HG03354 (cell line): ENCODE measurements around the gene ZNF415.
"Not testable (repeated sequence)": the region's sequence is repeated elsewhere in the genome, so short reads cannot be mapped to it uniquely, and the experiment has no call there.

Source experiments
- ATAC-seq: cut with Tn5 transposase; IDR thresholded peaks from one replicate; pipeline ENCODE4 v1.9.1; 2021; ENCODE audit warnings: mild to moderate bottlenecking; ENCODE audit not compliant: unreplicated experiment, poor library complexity, severe bottlenecking

ZNF415 gene

GRCh38 chr19:53132141-53132991, at the start of gene ZNF415:
Gene ZNF415, minus strand, starts transcription at chr19:53132910. Its CDS starts 10,234 bp downstream, at chr19:53122676.
- ATAC-seq = no peak

DNA sequence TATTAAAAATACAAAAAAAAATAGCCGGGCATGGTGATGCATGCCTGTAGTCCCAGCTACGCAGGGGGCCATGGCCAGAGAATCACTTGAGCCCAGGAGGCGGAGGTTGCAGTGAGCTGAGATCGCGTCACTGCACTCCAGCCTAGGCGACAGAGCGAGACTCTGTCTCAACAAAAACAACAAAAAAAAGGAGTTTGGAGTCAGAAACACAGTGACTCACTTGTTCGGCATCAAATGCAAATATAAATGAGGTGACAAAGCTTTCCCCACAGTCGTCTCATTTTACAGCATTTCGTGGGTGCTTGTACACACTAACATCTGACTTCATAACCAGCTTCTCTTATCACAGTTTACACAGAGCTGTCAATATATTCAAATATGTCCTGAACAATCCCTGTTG, 49.5 kb upstream of the ZNF415 start:
- ATAC-seq = no peak

DNA sequence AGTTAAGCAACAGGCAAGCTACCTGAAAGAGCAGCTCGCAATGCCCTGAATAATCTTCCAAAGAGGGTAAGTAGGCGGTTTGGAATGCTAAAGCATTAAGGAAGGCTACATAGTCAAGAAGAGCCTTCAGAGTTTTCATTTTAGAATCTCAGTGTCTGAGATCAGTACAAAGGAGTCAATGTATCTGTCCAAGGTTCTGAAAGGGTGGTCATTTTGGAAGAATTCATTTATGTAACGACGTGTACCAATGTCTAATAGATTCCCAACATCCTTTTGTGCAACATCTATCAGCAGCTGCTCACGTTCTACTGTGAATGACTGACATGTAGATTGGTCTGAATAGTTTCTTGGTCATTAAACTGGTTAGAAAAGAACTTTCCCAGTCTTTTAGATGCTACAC, 45.3 kb upstream of the ZNF415 start:
- no peak for ATAC-seq

DNA sequence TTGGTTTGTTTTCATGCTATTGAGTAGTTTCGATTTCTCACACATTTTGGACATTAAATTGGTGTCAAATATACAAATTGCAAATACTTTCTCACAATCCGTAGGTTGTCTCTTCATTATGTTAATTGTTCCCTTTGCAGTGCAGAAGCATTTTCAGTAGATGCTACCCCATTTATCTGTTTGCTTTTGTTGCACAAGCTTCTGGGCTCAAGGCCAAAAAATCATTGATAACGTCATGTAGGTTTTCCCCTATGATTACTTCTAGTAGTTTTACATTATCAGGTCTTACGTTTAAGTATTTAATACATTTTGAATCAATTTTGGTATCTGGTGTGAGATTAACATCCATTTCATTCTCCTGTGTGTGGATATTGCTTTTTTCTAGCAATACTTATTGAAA, 40.2 kb upstream of the ZNF415 start:
- ATAC-seq = no peak

GRCh38 chr19:53165691-53166091, 33.0 kb upstream of the ZNF415 start:
- ATAC-seq = no peak

DNA sequence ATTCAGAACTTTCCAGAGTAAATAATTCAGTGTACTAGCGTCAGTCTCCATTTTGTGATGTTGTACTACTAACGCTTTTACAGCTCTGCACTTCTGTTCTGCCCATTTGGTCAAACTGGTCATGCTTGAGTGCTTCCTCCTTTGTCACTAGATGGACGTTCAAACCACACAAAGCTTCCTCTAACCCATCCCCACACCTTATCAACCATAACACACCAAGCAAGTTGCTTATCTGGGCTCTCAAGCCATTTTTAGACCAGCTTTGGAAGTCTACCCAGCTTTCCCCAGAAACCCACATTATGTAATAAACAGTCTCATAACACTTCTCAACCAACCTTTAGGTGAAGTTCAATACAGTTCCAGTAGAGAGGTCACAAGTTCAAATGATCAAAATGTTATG, 28.4 kb upstream of the ZNF415 start:
- ATAC-seq = no peak

GRCh38 chr19:53160350-53160749, 27.6 kb upstream of the ZNF415 start:
- ATAC-seq = no peak

GRCh38 chr19:53158119-53158656, 25.5 kb upstream of the ZNF415 start:
- no peak for ATAC-seq

DNA sequence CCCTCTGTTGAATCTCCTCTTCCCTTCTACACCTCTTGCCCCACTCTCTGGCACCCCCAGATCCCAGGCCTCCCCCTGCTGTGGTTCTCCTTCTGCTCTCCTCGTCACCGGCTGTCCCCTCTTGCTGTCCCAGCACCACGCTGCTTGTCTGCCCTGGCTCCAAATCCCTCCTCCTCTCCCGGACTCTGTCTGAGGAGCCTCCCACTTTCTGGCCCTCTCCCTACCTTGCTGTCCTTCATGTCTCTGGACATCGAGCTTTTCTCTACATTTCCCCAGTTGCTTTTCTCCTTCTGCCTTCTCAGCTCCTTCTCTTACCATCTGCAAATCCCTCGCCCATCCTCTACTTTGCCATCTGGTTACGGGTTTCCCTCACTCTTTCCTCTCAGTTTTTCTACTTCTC, 24.9 kb upstream of the ZNF415 start:
- no peak for ATAC-seq

- ATAC-seq = no peak
These were observed 24.1 kb upstream of the ZNF415 start for GRCh38 chr19:53156850-53157249.

DNA sequence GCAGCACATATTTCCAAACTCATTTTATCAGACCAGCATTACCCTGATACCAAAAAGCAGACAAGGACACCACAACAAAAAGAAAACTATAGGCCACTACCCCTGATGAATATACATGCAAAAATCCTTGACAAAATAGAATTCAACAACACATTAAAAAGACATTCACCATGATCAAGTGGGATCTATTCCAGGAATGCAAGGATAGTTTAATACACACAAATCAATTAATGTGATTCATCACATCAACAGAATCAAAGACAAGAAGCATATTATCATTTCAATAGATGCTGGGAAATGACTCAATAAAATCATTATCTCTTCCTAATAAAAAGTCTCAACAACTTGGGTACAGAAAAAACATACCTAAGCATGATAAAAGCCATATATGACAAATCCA, 14.9 kb upstream of the ZNF415 start:
- no peak for ATAC-seq

- ATAC-seq = no peak
These were observed 7.6 kb upstream of the ZNF415 start for GRCh38 chr19:53140351-53140750.

GRCh38 chr19:53136432-53136831, 3.7 kb upstream of the ZNF415 start:
- ATAC-seq = no peak

- no peak for ATAC-seq
These were observed 983 bp downstream of the ZNF415 start for GRCh38 chr19:53131727-53132126.

GRCh38 chr19:53131085-53131590, 1.6 kb downstream of the ZNF415 start:
- no peak for ATAC-seq

DNA sequence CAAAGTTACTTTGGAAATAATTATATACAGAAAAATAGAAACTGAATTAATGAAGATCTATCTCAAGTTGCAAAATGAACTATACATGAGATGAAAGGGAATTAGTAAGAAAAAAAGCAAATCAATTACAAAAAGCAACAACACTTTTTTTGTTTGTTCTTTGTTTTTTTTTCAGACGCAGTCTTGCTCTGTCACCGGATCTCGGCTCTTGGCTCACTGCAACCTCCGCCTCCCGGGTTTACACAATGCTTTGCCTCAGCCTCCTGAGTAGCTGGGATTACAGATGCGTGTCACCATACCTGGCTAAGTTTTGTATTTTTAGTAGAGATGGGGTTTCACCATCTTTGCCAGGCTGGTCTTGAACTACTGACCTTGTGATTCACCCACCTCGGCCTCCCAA, 2.2 kb downstream of the ZNF415 start:
- ATAC-seq = no peak

DNA sequence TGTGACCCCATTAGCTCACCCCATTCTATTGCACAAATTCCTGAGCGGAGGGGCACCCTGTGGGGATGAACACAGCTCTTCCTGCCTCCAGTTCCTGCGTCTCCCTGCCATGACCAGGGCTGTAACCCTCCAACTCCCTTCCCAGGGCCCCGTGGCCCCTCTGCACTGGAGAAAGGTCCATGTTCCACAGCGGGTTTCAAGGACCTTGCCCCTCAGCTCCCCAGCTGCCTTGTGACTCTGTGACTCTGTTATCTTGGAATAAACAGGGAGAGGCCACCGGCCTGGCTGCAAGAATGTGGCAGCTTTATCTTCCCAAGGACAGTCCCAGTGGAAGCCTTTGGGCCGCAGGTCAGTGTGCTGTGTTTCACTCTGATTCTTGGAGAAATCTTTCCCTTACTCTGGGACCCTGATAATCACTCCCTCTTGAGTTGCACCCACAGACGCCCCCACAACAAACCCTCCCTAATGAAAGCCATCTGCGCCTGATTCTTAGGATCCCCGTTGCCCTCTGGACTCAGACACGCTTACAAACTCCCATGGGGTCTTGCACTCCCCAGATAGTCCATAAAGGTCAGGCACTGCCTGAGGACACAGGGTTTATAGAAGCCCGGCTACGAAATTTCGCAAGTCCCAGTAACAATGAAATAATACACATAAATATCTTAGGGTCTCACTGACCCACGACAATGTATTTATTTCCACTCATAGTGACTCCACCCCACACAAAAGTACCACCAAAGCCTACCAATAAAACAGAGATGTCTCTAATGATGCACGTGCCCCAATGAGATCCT, 5.8 kb downstream of the ZNF415 start:
- not testable (repeated sequence) for ATAC-seq

DNA sequence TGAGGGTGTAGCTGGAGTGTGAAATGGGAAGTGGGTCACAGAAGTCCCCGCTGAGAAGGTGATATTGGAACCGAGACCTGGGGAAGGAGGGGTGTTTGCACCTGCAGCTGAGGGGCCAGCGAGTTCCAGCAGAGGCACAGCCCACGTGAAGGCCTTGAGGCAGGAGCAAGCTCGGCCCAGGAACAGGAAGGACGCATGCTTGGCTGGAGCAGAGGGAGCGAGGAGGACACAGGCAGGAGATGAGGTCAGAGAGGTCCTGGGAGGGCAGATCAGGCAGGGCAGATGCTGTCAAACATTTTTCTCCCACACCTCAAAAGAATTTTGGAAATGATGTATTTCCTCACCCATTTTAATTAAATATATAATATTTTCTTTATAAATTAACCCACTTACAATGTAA, 9.3 kb downstream of the ZNF415 start:
- no peak for ATAC-seq

- ATAC-seq = no peak
These were observed 20.4 kb downstream of the ZNF415 start for GRCh38 chr19:53112286-53112685.

GRCh38 chr19:53109527-53109926, 23.2 kb downstream of the ZNF415 start:
- no peak for ATAC-seq
